IMR-90 (cell line): ENCODE measurements around the gene SLC6A6. TPM values are rescaled to one million over a fixed set of nuclear protein-coding genes. Genes with fewer than 3 reads are reported as not detected.

ENCODE experiments used
- ATAC-seq: fragments of 200-7000 bp; cut with Tn5 transposase; 2 replicates; pipeline ENCODE4 v1.9.1; 2020; ENCODE audit warnings: low read depth, mild to moderate bottlenecking, moderate library complexity
- BruUV-seq: library from RNA; stranded (reverse); fragments of 400-500 nt; replicated peaks from 2 replicates; lab custom pipeline; 2021; lab: Mats Ljungman, UMichigan
- CTCF ChIA-PET: fragments of 300-600 bp; formaldehyde crosslinking; extraction: SDS; loops from one replicate; lab custom pipeline; 2021; ENCODE audit warnings: antibody characterized with exemption; lab: Yijun Ruan, JAX
- POLR2A ChIA-PET: fragments of 300-600 bp; sonication (Branson Sonifier 250); formaldehyde crosslinking; loops from one replicate; lab custom pipeline; 2022; ENCODE audit warnings: antibody characterized with exemption; ENCODE audit not compliant: unreplicated experiment; lab: Charles Lee
- DNase-seq: peaks from one replicate; pipeline ENCODE4 v3.0.0; 2013
- H2AFZ ChIP-seq: replicated peaks from 2 replicates; pipeline ENCODE3; 2013; ENCODE audit warnings: low read length, mild to moderate bottlenecking; ENCODE audit not compliant: poor library complexity
- H2AK5ac ChIP-seq: 2 replicates; pipeline ENCODE4 v1.6.1; 2013; ENCODE audit warnings: low read depth, low read length, inconsistent platforms
- H2AK9ac ChIP-seq: replicated peaks from 2 replicates; pipeline ENCODE3; 2013; ENCODE audit warnings: mild to moderate bottlenecking, low read depth, low read length, moderate library complexity; ENCODE audit not compliant: poor library complexity
- H2BK120ac ChIP-seq: 2 replicates; pipeline ENCODE4 v1.6.1; 2013; ENCODE audit warnings: low read depth, low read length, inconsistent platforms
- H2BK15ac ChIP-seq: 3 replicates; pipeline ENCODE4 v1.6.1; 2013; ENCODE audit warnings: low read depth, low read length, inconsistent platforms
- H2BK20ac ChIP-seq: 2 replicates; pipeline ENCODE4 v1.6.1; 2013; ENCODE audit warnings: low read depth, mild to moderate bottlenecking, inconsistent platforms, low read length, moderate library complexity
- H2BK5ac ChIP-seq: 2 replicates; pipeline ENCODE4 v1.6.1; 2013; ENCODE audit warnings: mild to moderate bottlenecking, low read depth, low read length, inconsistent platforms; ENCODE audit not compliant: poor library complexity, severe bottlenecking
- H3K14ac ChIP-seq: replicated peaks from 2 replicates; pipeline ENCODE4 v1.6.1; 2013; ENCODE audit warnings: low read depth, low read length, inconsistent platforms
- H3K18ac ChIP-seq: 2 replicates; pipeline ENCODE4 v1.6.1; 2013; ENCODE audit warnings: low read depth, low read length, control low read depth
- H3K23ac ChIP-seq: 2 replicates; pipeline ENCODE4 v1.6.1; 2013; ENCODE audit warnings: low read depth, low read length, inconsistent platforms
- H3K27ac ChIP-seq: 2 replicates; pipeline ENCODE4 v1.5.1; 2013; ENCODE audit warnings: mild to moderate bottlenecking, control low read depth, low read length; ENCODE audit not compliant: insufficient read depth
- H3K27me3 ChIP-seq: 2 replicates; pipeline ENCODE4 v1.6.1; 2013; ENCODE audit warnings: low read length; ENCODE audit not compliant: control insufficient read depth, insufficient read depth
- H3K36me3 ChIP-seq: 2 replicates; pipeline ENCODE4 v1.6.1; 2013; ENCODE audit warnings: low read length, mixed read lengths; ENCODE audit not compliant: control insufficient read depth, insufficient read depth
- H3K4ac ChIP-seq: 2 replicates; pipeline ENCODE4 v1.6.1; 2013; ENCODE audit warnings: low read depth, low read length, inconsistent platforms
- H3K4me1 ChIP-seq: 2 replicates; pipeline ENCODE4 v1.6.1; 2013; ENCODE audit warnings: low read length, mixed read lengths; ENCODE audit not compliant: control insufficient read depth, insufficient read depth
- H3K4me2 ChIP-seq: 2 replicates; pipeline ENCODE4 v1.6.1; 2013; ENCODE audit warnings: low read depth, mild to moderate bottlenecking, control low read depth, low read length, moderate library complexity
- H3K4me3 ChIP-seq: 2 replicates; pipeline ENCODE4 v1.5.1; 2013; ENCODE audit warnings: low read depth, mild to moderate bottlenecking, control low read depth, low read length, moderate library complexity; ENCODE audit not compliant: insufficient read depth
- H3K56ac ChIP-seq: 2 replicates; pipeline ENCODE4 v1.6.1; 2013; ENCODE audit warnings: low read length, inconsistent platforms; ENCODE audit not compliant: insufficient read depth; ENCODE audit errors: extremely low read depth
- H3K79me1 ChIP-seq, 2 experiments: 2 replicates each; pipeline ENCODE4 v1.6.1; 2013; ENCODE audit warnings: low read length in 2 of 2, inconsistent platforms in 1 of 2, low read depth in 1 of 2
- H3K9ac ChIP-seq: 2 replicates; pipeline ENCODE4 v1.6.1; 2013; ENCODE audit warnings: low read depth, low read length, control low read depth
- H3K9me1 ChIP-seq: 2 replicates; pipeline ENCODE4 v1.6.1; 2013; ENCODE audit warnings: low read length, inconsistent platforms; ENCODE audit not compliant: insufficient read depth
- H3K9me3 ChIP-seq: 2 replicates; pipeline ENCODE4 v1.6.1; 2013; ENCODE audit warnings: low read length; ENCODE audit not compliant: control insufficient read depth, insufficient read depth
- H4K20me1 ChIP-seq: 2 replicates; pipeline ENCODE4 v1.6.1; 2013; ENCODE audit warnings: low read length, inconsistent platforms; ENCODE audit not compliant: insufficient read depth
- H4K5ac ChIP-seq: 2 replicates; pipeline ENCODE4 v1.6.1; 2013; ENCODE audit warnings: mild to moderate bottlenecking, low read depth, low read length, control low read depth
- H4K8ac ChIP-seq, 2 experiments: 2 replicates each; pipeline ENCODE4 v1.6.1; 2013; ENCODE audit warnings: low read depth in 2 of 2, low read length in 2 of 2, control low read depth in 1 of 2, inconsistent platforms in 1 of 2
- H4K91ac ChIP-seq: 2 replicates; pipeline ENCODE4 v1.6.1; 2013; ENCODE audit warnings: low read depth, low read length, inconsistent platforms; ENCODE audit not compliant: insufficient read depth
- BHLHE40 ChIP-seq: fragments of 150-350 bp; IDR thresholded peaks from 2 replicates; pipeline ENCODE4 v1.6.1; 2016; ENCODE audit warnings: mild to moderate bottlenecking, low read depth, low read length
- CHD1 ChIP-seq: IDR thresholded peaks from 2 replicates; pipeline ENCODE4 v1.6.1; 2012; ENCODE audit warnings: low read depth, low read length, improper control_type of control experiment
- FOS ChIP-seq: fragments of 150-350 bp; IDR thresholded peaks from 2 replicates; pipeline ENCODE4 v1.6.1; 2016; ENCODE audit warnings: low read depth, low read length
- MAFK ChIP-seq: IDR thresholded peaks from 2 replicates; pipeline ENCODE4 v1.6.1; 2012; ENCODE audit warnings: low read depth, low read length, improper control_type of control experiment
- MAZ ChIP-seq: IDR thresholded peaks from 2 replicates; pipeline ENCODE4 v1.6.1; 2012; ENCODE audit warnings: low read depth, mild to moderate bottlenecking, low read length, improper control_type of control experiment, moderate library complexity, borderline replicate concordance
- MXI1 ChIP-seq: IDR thresholded peaks from 2 replicates; pipeline ENCODE4 v1.6.1; 2012; ENCODE audit warnings: low read depth, mild to moderate bottlenecking, low read length, moderate library complexity, borderline replicate concordance
- NFE2L2 ChIP-seq: fragments of 150-350 bp; IDR thresholded peaks from 2 replicates; pipeline ENCODE4 v1.6.1; 2016; ENCODE audit warnings: low read depth, mild to moderate bottlenecking, low read length
- POLR2A ChIP-seq: IDR thresholded peaks from 2 replicates; pipeline ENCODE4 v1.6.1; 2012; ENCODE audit warnings: mild to moderate bottlenecking, low read depth, low read length
- RAD21 ChIP-seq: IDR thresholded peaks from 2 replicates; pipeline ENCODE4 v1.6.1; 2012; ENCODE audit warnings: low read length, improper control_type of control experiment
- RCOR1 ChIP-seq: IDR thresholded peaks from 2 replicates; pipeline ENCODE4 v1.6.1; 2012; ENCODE audit warnings: mild to moderate bottlenecking, low read length, improper control_type of control experiment; ENCODE audit not compliant: insufficient replicate concordance
- RFX5 ChIP-seq: IDR thresholded peaks from 2 replicates; pipeline ENCODE4 v1.8.0; 2012; ENCODE audit warnings: low read depth, mild to moderate bottlenecking, low read length, moderate library complexity
- SMC3 ChIP-seq: fragments of 150-350 bp; IDR thresholded peaks from 2 replicates; pipeline ENCODE4 v1.6.1; 2016; ENCODE audit warnings: low read depth, mild to moderate bottlenecking, antibody characterized with exemption, low read length, moderate library complexity
- WGBS, 2 experiments: methylation state at CpG; one replicate each; pipeline versions ENCODE4 v1.1.5 to v1.1.7; 2013; ENCODE audit warnings: missing lambda C conversion rate in 2 of 2; ENCODE audit not compliant: insufficient read length in 1 of 2; ENCODE audit errors: extremely low coverage in 2 of 2; 5-methylcytosine and 5-hydroxymethylcytosine counted together
- dilution Hi-C: fragments of 300-500 bp; cut with HindIII; formaldehyde crosslinking; loops from one replicate; pipeline ENCODE4 v1.14.3; 2018; ENCODE audit warnings: low sequenced_read_pairs; ENCODE audit not compliant: unreplicated experiment
- in situ Hi-C: fragments of 300-500 bp; cut with MboI; formaldehyde crosslinking; loops from 3 replicates; pipeline ENCODE4 v1.14.3; 2019; ENCODE audit warnings: low sequenced_read_pairs, inconsistent platforms, mixed read lengths
- intact Hi-C: fragments of 100-400 bp; cut with micrococcal nuclease; formaldehyde crosslinking; loops from 2 replicates; pipeline ENCODE4 v1.10.0; 2022
- polyA plus RNA-seq, 3 experiments: library from polyadenylated mRNA; depleted of rRNA; stranded (reverse); fragments of >200 nt; gene quantifications; 2 replicates each; pipeline ENCODE4 v1.2.3, GENCODE V29; 2012; ENCODE audit warnings: low replicate concordance in 1 of 3
- total RNA-seq: library from RNA; depleted of rRNA; stranded (reverse); fragments of >200 nt; gene quantifications from 2 replicates; pipeline ENCODE4 v1.2.3, GENCODE V29; 2012
- TF ChIP-seq, protein P1 (sequence below): fragments of 150-350 bp; IDR thresholded peaks from 2 replicates; pipeline ENCODE4 v1.6.1; 2017; ENCODE audit warnings: mild to moderate bottlenecking, antibody characterized with exemption, low read length, low read depth
- TF ChIP-seq, protein P2 (sequence below): fragments of 150-350 bp; IDR thresholded peaks from 2 replicates; pipeline ENCODE4 v1.6.1; 2016; ENCODE audit warnings: low read depth, mild to moderate bottlenecking, low read length, moderate library complexity, borderline replicate concordance
- TF ChIP-seq, protein P3 (sequence below): conservative IDR thresholded peaks from 2 replicates; pipeline ENCODE4 v1.5.1; 2012; ENCODE audit warnings: mild to moderate bottlenecking, low read depth, low read length, improper control_type of control experiment

The SLC6A6 gene
- total and polyA plus RNA-seq, 2 of the 4 experiments (the other 2 are of a cell fraction), result 29.9 to 39.4 TPM

DNA sequence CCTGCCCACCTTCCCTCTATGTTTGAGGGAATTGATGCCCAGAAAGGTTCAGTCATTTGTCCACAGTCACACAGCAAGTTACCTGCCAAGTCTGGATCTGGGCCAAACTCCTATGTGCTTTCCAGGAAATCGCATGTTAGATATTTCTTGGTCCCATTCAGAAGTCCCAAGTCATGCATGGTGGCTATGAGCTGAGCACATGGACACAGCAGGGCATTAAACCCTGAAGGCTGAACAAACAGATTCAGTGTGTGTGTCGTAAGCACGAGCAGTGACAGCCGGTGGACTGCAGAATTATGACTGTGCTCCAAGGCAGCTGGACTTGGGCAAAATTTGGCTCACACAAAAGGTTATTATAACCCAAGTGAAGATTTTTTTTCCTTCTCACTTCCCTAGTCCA lies 11.4 kb upstream of the SLC6A6 start:
- no peak overlapping the region for H4K5ac ChIP-seq
- CTCF ChIA-PET, result no interaction called here
- no peaks in the 10 kb centered on the region; the same call in 1 of the 2 replicates for H3K27me3 ChIP-seq
- H3K9ac ChIP-seq, result no peak overlapping the region
- H3K9me1 ChIP-seq, result peaks cover 13% of the 10 kb centered on the region
- H3K4me1 ChIP-seq, result peaks cover 18% of the 10 kb centered on the region
- H3K4me2 ChIP-seq, result peak overlapping the region; percentile 36; the same call in 1 of the 2 replicates
- WGBS, 2 experiments, result 24% methylated on average over 3 of the region's 4 CpGs; no CpG with 5 or more reads in 1 of the 2 experiments
- peak overlapping the region; percentile 79 for H2BK120ac ChIP-seq
- peak overlapping the region; percentile 44; the same call in 1 of the 2 replicates for H3K23ac ChIP-seq
- in situ Hi-C loops (no loop called here), intact Hi-C loops (no loop called here), dilution Hi-C loops (no loop called here)
- peak overlapping the region; percentile 43; the same call in 1 of the 2 replicates for H2BK20ac ChIP-seq
- H2AK5ac ChIP-seq, result peak overlapping the region; percentile 59; the same call in 1 of the 2 replicates
- no peak overlapping the region; the same call in 1 of the 2 replicates for H3K14ac ChIP-seq
- peak overlapping the region; percentile 62 for H2BK5ac ChIP-seq
- H3K18ac ChIP-seq, result peak overlapping the region; percentile 8
- no peak overlapping the region for H3K4me3 ChIP-seq
- no peaks in the 10 kb centered on the region for H3K36me3 ChIP-seq
- H3K9me3 ChIP-seq, result no peaks in the 10 kb centered on the region
- H4K91ac ChIP-seq, result peak overlapping the region; percentile 73; the same call in 1 of the 2 replicates
- H3K4ac ChIP-seq, result peak overlapping the region; percentile 68
- peak overlapping the region; percentile 61 for H2AFZ ChIP-seq
- H3K27ac ChIP-seq, result peak overlapping the region; percentile 48; the same call in 1 of the 2 replicates
- H4K20me1 ChIP-seq, result no peaks in the 10 kb centered on the region
- H3K56ac ChIP-seq, result no peak overlapping the region
- no TSS peak for BruUV-seq
- H2BK15ac ChIP-seq, result peak overlapping the region; percentile 83; the same call in 2 of the 3 replicates
- H4K8ac ChIP-seq, result 0 out of 4 replicates have a peak overlapping the region, but pooled peaks of 1 of the 2 experiments have one; percentile 22
- ATAC-seq (peak; percentile 45), DNase-seq (peak; percentile 86)
- no peak overlapping the region for H2AK9ac ChIP-seq
- POLR2A ChIA-PET, result no interaction called here
- H3K79me1 ChIP-seq, result no peaks in the 10 kb centered on the region
- TF ChIP-seq RCOR1, result no peak
- TF ChIP-seq, protein P1, sequence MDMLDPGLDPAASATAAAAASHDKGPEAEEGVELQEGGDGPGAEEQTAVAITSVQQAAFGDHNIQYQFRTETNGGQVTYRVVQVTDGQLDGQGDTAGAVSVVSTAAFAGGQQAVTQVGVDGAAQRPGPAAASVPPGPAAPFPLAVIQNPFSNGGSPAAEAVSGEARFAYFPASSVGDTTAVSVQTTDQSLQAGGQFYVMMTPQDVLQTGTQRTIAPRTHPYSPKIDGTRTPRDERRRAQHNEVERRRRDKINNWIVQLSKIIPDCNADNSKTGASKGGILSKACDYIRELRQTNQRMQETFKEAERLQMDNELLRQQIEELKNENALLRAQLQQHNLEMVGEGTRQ, result peak; percentile 1; the same call in 1 of the 2 replicates
- no peak for TF ChIP-seq RFX5
- no peak for TF ChIP-seq MAFK
- TF ChIP-seq RAD21, result no peak
- TF ChIP-seq, protein P2, sequence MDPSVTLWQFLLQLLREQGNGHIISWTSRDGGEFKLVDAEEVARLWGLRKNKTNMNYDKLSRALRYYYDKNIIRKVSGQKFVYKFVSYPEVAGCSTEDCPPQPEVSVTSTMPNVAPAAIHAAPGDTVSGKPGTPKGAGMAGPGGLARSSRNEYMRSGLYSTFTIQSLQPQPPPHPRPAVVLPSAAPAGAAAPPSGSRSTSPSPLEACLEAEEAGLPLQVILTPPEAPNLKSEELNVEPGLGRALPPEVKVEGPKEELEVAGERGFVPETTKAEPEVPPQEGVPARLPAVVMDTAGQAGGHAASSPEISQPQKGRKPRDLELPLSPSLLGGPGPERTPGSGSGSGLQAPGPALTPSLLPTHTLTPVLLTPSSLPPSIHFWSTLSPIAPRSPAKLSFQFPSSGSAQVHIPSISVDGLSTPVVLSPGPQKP, result no peak
- TF ChIP-seq, protein P3, sequence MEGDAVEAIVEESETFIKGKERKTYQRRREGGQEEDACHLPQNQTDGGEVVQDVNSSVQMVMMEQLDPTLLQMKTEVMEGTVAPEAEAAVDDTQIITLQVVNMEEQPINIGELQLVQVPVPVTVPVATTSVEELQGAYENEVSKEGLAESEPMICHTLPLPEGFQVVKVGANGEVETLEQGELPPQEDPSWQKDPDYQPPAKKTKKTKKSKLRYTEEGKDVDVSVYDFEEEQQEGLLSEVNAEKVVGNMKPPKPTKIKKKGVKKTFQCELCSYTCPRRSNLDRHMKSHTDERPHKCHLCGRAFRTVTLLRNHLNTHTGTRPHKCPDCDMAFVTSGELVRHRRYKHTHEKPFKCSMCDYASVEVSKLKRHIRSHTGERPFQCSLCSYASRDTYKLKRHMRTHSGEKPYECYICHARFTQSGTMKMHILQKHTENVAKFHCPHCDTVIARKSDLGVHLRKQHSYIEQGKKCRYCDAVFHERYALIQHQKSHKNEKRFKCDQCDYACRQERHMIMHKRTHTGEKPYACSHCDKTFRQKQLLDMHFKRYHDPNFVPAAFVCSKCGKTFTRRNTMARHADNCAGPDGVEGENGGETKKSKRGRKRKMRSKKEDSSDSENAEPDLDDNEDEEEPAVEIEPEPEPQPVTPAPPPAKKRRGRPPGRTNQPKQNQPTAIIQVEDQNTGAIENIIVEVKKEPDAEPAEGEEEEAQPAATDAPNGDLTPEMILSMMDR, result no peak
- no peak for TF ChIP-seq SMC3
- peak; percentile 42; the same call in 1 of the 2 replicates for TF ChIP-seq NFE2L2
- peak; percentile 92; the same call in 1 of the 2 replicates for TF ChIP-seq MXI1
- peak; percentile 42; the same call in 1 of the 2 replicates for TF ChIP-seq FOS
- TF ChIP-seq CHD1, result no peak
- TF ChIP-seq MAZ, result no peak
- TF ChIP-seq POLR2A, result no peak
- TF ChIP-seq BHLHE40, result peak; percentile 75
